Activated CD4-positive, alpha-beta T cell treated with anti-CD3 and anti-CD28 coated beads, Interleukin-2, amount 10 ng/mL, durations not matched to agents 24 days and 14 days (primary cell): ENCODE measurements around the gene ITGB1BP2. TPM values are rescaled to one million over a fixed set of nuclear protein-coding genes. Genes with fewer than 3 reads are reported as not detected.
"Not testable (repeated sequence)": the region's sequence is repeated elsewhere in the genome, so short reads cannot be mapped to it uniquely, and the experiment has no call there.

Experiments
- DNase-seq: peaks from one replicate; pipeline ENCODE4 v3.0.0; 2022
- H3K27ac Mint-ChIP-seq: one replicate; pipeline ENCODE4 v1.8.0; 2022; ENCODE audit warnings: mild to moderate bottlenecking, mixed read lengths
- H3K27me3 Mint-ChIP-seq: one replicate; pipeline ENCODE4 v1.8.0; 2022; ENCODE audit warnings: mixed read lengths
- H3K36me3 Mint-ChIP-seq: one replicate; pipeline ENCODE4 v1.8.0; 2022; ENCODE audit warnings: low read depth, mild to moderate bottlenecking, mixed read lengths
- H3K4me1 Mint-ChIP-seq: one replicate; pipeline ENCODE4 v1.8.0; 2021; ENCODE audit warnings: mixed read lengths
- H3K4me3 Mint-ChIP-seq: one replicate; pipeline ENCODE4 v1.8.0; 2022; ENCODE audit warnings: mild to moderate bottlenecking, moderate library complexity, mixed read lengths
- H3K9me3 Mint-ChIP-seq: one replicate; pipeline ENCODE4 v1.8.0; 2021; ENCODE audit warnings: mixed read lengths
- intact Hi-C: fragments of 100-400 bp; cut with micrococcal nuclease; formaldehyde crosslinking; loops from one replicate; pipeline ENCODE4 v1.15.1; 2023
- total RNA-seq: library from RNA; stranded (reverse); gene quantifications from 2 replicates; pipeline ENCODE4 v1.2.3, GENCODE V29; 2022

ITGB1BP2 gene
- total RNA-seq, 1 donor from 2014 or later = 6.4 TPM

GRCh38 chrX:71324452-71324851 lies 22.9 kb downstream of the ITGB1BP2 start:
- H3K27me3 Mint-ChIP-seq = not testable (repeated sequence)

GRCh38 chrX:71326394-71326793 lies 24.8 kb downstream of the ITGB1BP2 start:
- intact Hi-C loops = no loop called here
- H3K27ac Mint-ChIP-seq = no peak overlapping the region
- no peak for DNase-seq
- H3K4me3 Mint-ChIP-seq = no peak overlapping the region
- H3K27me3 Mint-ChIP-seq = no peaks in the 10 kb centered on the region
- H3K36me3 Mint-ChIP-seq = peaks cover 26% of the 10 kb centered on the region
- no peaks in the 10 kb centered on the region for H3K4me1 Mint-ChIP-seq
- no peaks in the 10 kb centered on the region for H3K9me3 Mint-ChIP-seq

More at GRCh38 chrX:71324452-71324851, 22.9 kb downstream of the ITGB1BP2 start:
- intact Hi-C loops, H3K4me3 Mint-ChIP-seq, H3K9me3 Mint-ChIP-seq, H3K4me1 Mint-ChIP-seq, H3K27ac Mint-ChIP-seq, DNase-seq: not testable (repeated sequence)
- H3K36me3 Mint-ChIP-seq = peaks cover 21% of the 10 kb centered on the region

DNA sequence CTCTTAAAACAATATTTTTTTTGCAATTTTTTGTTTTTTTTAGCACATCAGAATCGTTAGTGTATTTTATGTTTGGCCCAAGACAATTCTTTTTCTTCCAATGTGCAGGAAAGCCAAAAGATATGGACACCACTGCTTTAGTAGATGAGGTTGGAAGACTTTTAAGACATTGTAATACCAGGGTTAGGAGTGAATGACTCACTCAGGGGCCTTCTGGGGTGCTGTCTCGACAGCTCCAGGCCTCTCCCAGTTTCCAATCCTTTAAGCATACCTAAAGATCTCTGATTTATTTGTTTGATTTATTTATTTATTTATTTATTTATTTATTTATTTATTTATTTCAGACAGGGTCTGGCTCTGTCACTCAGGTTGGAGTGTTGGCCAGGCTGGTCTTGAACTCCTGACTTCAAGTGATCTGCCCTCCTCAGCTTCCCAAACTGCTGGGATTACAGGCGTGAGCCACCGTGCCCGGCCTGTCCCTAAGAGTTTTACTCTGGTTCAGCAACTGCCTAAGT lies 47.7 kb downstream of the ITGB1BP2 start:
- intact Hi-C loops, DNase-seq, H3K27ac Mint-ChIP-seq, H3K36me3 Mint-ChIP-seq, H3K4me1 Mint-ChIP-seq, H3K27me3 Mint-ChIP-seq, H3K4me3 Mint-ChIP-seq, H3K9me3 Mint-ChIP-seq: not testable (repeated sequence)

- H3K4me3 Mint-ChIP-seq, DNase-seq, H3K27me3 Mint-ChIP-seq, H3K9me3 Mint-ChIP-seq, intact Hi-C loops, H3K27ac Mint-ChIP-seq, H3K36me3 Mint-ChIP-seq, H3K4me1 Mint-ChIP-seq: not testable (repeated sequence)
Measured at GRCh38 chrX:71349867-71350266, 48.3 kb downstream of the ITGB1BP2 start.

- H3K4me3 Mint-ChIP-seq, H3K4me1 Mint-ChIP-seq, H3K36me3 Mint-ChIP-seq, H3K9me3 Mint-ChIP-seq, DNase-seq, H3K27ac Mint-ChIP-seq, intact Hi-C loops, H3K27me3 Mint-ChIP-seq: not testable (repeated sequence)
Measured at GRCh38 chrX:71352439-71352838, 50.9 kb downstream of the ITGB1BP2 start.

Other genes with a start within 250 kb of the ITGB1BP2 start
- 56.0 and 57.1 TPM in 2 replicates for gene SNX12, start 233.4 kb upstream of the ITGB1BP2 start, total RNA-seq
- 9.4 and 9.8 TPM in 2 replicates for gene FOXO4, start 205.9 kb upstream of the ITGB1BP2 start, total RNA-seq
- gene CXorf65, start 195.0 kb upstream of the ITGB1BP2 start, total RNA-seq = 17.9 and 24.9 TPM in 2 replicates
- 337 and 348 TPM in 2 replicates for gene IL2RG, start 190.2 kb upstream of the ITGB1BP2 start, total RNA-seq
- 61.0 and 65.9 TPM in 2 replicates for gene MED12, start 183.2 kb upstream of the ITGB1BP2 start, total RNA-seq
- gene NLGN3, start 156.9 kb upstream of the ITGB1BP2 start, total RNA-seq = 1.0 and 1.1 TPM in 2 replicates
- not detected in 2 replicates for gene GJB1, start 78.5 kb upstream of the ITGB1BP2 start, total RNA-seq
- 16.9 and 20.1 TPM in 2 replicates for gene ZMYM3, start 47.6 kb upstream of the ITGB1BP2 start, total RNA-seq
- 580 and 605 TPM in 2 replicates for gene NONO, start 18.1 kb upstream of the ITGB1BP2 start, total RNA-seq
- 46.7 and 47.8 TPM in 2 replicates for gene TAF1, start 64.6 kb downstream of the ITGB1BP2 start, total RNA-seq
- 284 and 301 TPM in 2 replicates for gene OGT, start 231.4 kb downstream of the ITGB1BP2 start, total RNA-seq